HepG2 (cell line): ENCODE results near the gene BLOC1S1. TPM values are rescaled to one million over a fixed set of nuclear protein-coding genes. Genes with fewer than 3 reads are reported as not detected.

Experiments used
- DMAP1 ChIP-seq: IDR thresholded peaks from 2 replicates; pipeline ENCODE4 v1.6.1; 2016
- FOXK2 ChIP-seq: fragments of 450-650 bp; IDR thresholded peaks from 2 replicates; pipeline ENCODE4 v1.6.1; 2016
- KMT2A ChIP-seq: sonication (generic); formaldehyde crosslinking; IDR thresholded peaks from 2 replicates; pipeline ENCODE4 v1.4.0; 2020; ENCODE audit warnings: missing genetic modification reagents
- MBD4 ChIP-seq: IDR thresholded peaks from 2 replicates; pipeline ENCODE4 v1.6.1; 2012; ENCODE audit warnings: low read length, inconsistent platforms, borderline replicate concordance
- MEIS2 ChIP-seq: sonication (generic); formaldehyde crosslinking; IDR thresholded peaks from 2 replicates; pipeline ENCODE4 v1.9.0; 2021; ENCODE audit warnings: mild to moderate bottlenecking, missing genetic modification reagents
- NFE2 ChIP-seq: sonication (generic); formaldehyde crosslinking; IDR thresholded peaks from 2 replicates; pipeline ENCODE4 v1.4.0; 2020; ENCODE audit warnings: missing genetic modification reagents
- NR3C1 ChIP-seq: sonication (generic); formaldehyde crosslinking; IDR thresholded peaks from 2 replicates; pipeline ENCODE4 v1.4.0; 2020; ENCODE audit warnings: missing genetic modification reagents
- NRL ChIP-seq: sonication (generic); formaldehyde crosslinking; IDR thresholded peaks from 2 replicates; pipeline ENCODE4 v1.5.0; 2020; ENCODE audit warnings: missing genetic modification reagents, mild to moderate bottlenecking, moderate library complexity, borderline replicate concordance
- PAWR ChIP-seq: sonication (generic); formaldehyde crosslinking; IDR thresholded peaks from 2 replicates; pipeline ENCODE4 v1.4.0; 2020; ENCODE audit warnings: missing genetic modification reagents, mild to moderate bottlenecking, borderline replicate concordance
- RCOR2 ChIP-seq: IDR thresholded peaks from 2 replicates; pipeline ENCODE4 v1.6.1; 2016; ENCODE audit warnings: missing biosample characterization, missing genetic modification reagents
- REST ChIP-seq, 2 experiments: IDR thresholded peaks; 2 replicates each; pipeline ENCODE4 v1.6.1; 2011 to 2012; ENCODE audit warnings: low read length in 2 of 2, borderline replicate concordance in 1 of 2, low read depth in 1 of 2, mild to moderate bottlenecking in 1 of 2, moderate library complexity in 1 of 2
- RFX3 ChIP-seq: IDR thresholded peaks from 2 replicates; pipeline ENCODE4 v1.6.1; 2016; ENCODE audit warnings: missing biosample characterization, missing genetic modification reagents
- TFAP4 ChIP-seq: sonication (generic); IDR thresholded peaks from 2 replicates; pipeline ENCODE4 v1.6.1; 2016; ENCODE audit warnings: low read depth, borderline replicate concordance
- THAP11 ChIP-seq: IDR thresholded peaks from 2 replicates; pipeline ENCODE4 v1.6.1; 2016; ENCODE audit warnings: missing biosample characterization, missing genetic modification reagents
- ZBTB34 ChIP-seq: sonication (generic); formaldehyde crosslinking; IDR thresholded peaks from 2 replicates; pipeline ENCODE4 v1.8.0; 2022; ENCODE audit warnings: mild to moderate bottlenecking, missing genetic modification reagents
- ZBTB49 ChIP-seq: sonication (generic); formaldehyde crosslinking; IDR thresholded peaks from 2 replicates; pipeline ENCODE4 v1.4.0; 2020; ENCODE audit warnings: missing genetic modification reagents, borderline replicate concordance
- ZKSCAN5 ChIP-seq: sonication (generic); formaldehyde crosslinking; IDR thresholded peaks from 2 replicates; pipeline ENCODE4 v1.5.1; 2020; ENCODE audit warnings: mild to moderate bottlenecking, missing genetic modification reagents
- ZNF253 ChIP-seq: sonication (generic); formaldehyde crosslinking; IDR thresholded peaks from 2 replicates; pipeline ENCODE4 v1.8.0; 2022; ENCODE audit warnings: mild to moderate bottlenecking, missing genetic modification reagents, borderline replicate concordance
- ZNF256 ChIP-seq: sonication (generic); formaldehyde crosslinking; conservative IDR thresholded peaks from 2 replicates; pipeline ENCODE4 v1.4.0; 2020; ENCODE audit warnings: missing genetic modification reagents
- ZNF3 ChIP-seq: IDR thresholded peaks from 2 replicates; pipeline ENCODE4 v1.7.0; 2017; ENCODE audit warnings: inconsistent platforms
- ZNF382 ChIP-seq: sonication (generic); formaldehyde crosslinking; IDR thresholded peaks from 2 replicates; pipeline ENCODE4 v1.5.0; 2020; ENCODE audit warnings: missing genetic modification reagents, mild to moderate bottlenecking, borderline replicate concordance
- ZNF607 ChIP-seq: sonication (generic); formaldehyde crosslinking; IDR thresholded peaks from 2 replicates; pipeline ENCODE4 v1.5.1; 2020; ENCODE audit warnings: missing genetic modification reagents, mild to moderate bottlenecking, borderline replicate concordance
- ZNF670 ChIP-seq: sonication (generic); formaldehyde crosslinking; IDR thresholded peaks from 2 replicates; pipeline ENCODE4 v1.8.0; 2022; ENCODE audit warnings: mild to moderate bottlenecking, missing genetic modification reagents, borderline replicate concordance
- polyA plus RNA-seq, 8 experiments: library from polyadenylated mRNA; depleted of rRNA in 3 of 8; stranded (reverse) in 7 of 8; unstranded in 1 of 8; fragments of >200 nt; fragmentation: Illumina TruSeq in 4 of 8; extraction: Trizol in 4 of 8; gene quantifications; 2 replicates each; pipeline versions ENCODE4 v1.2.1 to v1.2.3, GENCODE V29; 2011 to 2016; ENCODE audit warnings: low read depth in 4 of 8, missing spikeins in 1 of 8, mixed read lengths in 1 of 8; ENCODE audit not compliant: insufficient read depth in 1 of 8
- total RNA-seq, 5 experiments: library from RNA; depleted of rRNA; stranded (reverse); fragments of >200 nt; fragmentation: Illumina TruSeq; extraction: Trizol; gene quantifications; 2 replicates each; pipeline ENCODE4 v1.2.3, GENCODE V29; 2016; ENCODE audit warnings: low read depth in 1 of 5

Gene BLOC1S1
- total and polyA plus RNA-seq, 2 of the 13 experiments (the other 11 are each of a cell fraction or from before 2014, with no cell fraction given), result 55.1 to 95.3 TPM

DNA sequence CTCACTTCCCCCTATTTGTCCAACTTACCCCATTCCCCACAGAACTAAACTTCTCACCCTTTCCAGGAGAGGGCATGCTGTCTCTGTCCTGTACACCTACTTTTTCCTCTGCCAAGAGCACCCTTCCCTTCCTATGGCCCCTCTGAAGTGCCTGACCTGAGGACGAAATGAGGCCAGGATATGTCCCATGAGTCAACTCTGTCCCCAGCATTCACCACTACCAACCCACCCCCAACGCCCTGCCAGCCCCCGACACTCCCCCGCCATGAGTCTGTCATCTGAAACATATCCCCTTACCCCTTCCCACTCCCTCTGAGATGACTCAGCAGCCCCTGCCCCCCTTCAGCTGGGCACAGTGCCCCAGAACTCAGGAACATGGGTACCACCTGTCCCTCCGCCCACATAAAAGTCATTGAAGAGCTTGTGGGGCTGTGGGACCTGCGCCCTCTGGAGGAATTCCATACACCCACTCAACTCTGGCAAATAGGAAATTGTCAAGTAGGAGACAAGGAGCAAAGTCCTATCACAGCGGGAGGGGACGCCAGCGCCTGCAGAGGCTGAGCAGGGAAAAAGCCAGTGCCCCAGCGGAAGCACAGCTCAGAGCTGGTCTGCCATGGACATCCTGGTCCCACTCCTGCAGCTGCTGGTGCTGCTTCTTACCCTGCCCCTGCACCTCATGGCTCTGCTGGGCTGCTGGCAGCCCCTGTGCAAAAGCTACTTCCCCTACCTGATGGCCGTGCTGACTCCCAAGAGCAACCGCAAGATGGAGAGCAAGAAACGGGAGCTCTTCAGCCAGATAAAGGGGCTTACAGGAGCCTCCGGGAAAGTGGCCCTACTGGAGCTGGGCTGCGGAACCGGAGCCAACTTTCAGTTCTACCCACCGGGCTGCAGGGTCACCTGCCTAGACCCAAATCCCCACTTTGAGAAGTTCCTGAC lies 34.4 kb upstream of the BLOC1S1 start (continued):
- TF ChIP-seq NR3C1 (CRISPR knock-in tag) (no peak), RCOR2 (no peak), THAP11 (CRISPR knock-in tag) (peak; percentile 67), TFAP4 (no peak), MBD4 (no peak), ZNF607 (CRISPR knock-in tag) (no peak), KMT2A (CRISPR knock-in tag) (peak; percentile 33; the same call in 1 of the 2 replicates), NFE2 (CRISPR knock-in tag) (no peak), ZNF253 (CRISPR knock-in tag) (no peak), ZBTB49 (CRISPR knock-in tag) (no peak), RFX3 (CRISPR knock-in tag) (no peak), PAWR (CRISPR knock-in tag) (no peak), ZNF3 (no peak), MEIS2 (peak; percentile 62; the same call in 1 of the 2 replicates), ZNF382 (no peak), ZNF256 (no peak), DMAP1 (CRISPR knock-in tag) (peak; percentile 47; the same call in 1 of the 2 replicates), ZKSCAN5 (CRISPR knock-in tag) (no peak), ZBTB34 (CRISPR knock-in tag) (no peak), NRL (CRISPR knock-in tag) (no peak; the same call in 1 of the 2 replicates), REST (IDR thresholded peaks at IDR 0.05; ENCODE audit: borderline replicate concordance in 1 of 2, low read depth in 1 of 2, low read length in 2 of 2) (peak in 1 of 2 experiments; percentile 54; a peak in 2 of 4 replicates), FOXK2 (no peak), ZNF670 (CRISPR knock-in tag) (no peak)
